B cell (primary cell): ENCODE data around the gene CPED1. TPM values are rescaled to one million over a fixed set of nuclear protein-coding genes. Genes with fewer than 3 reads are reported as not detected.

Experiments used
- ATAC-seq: fragments of 200-7000 bp; cut with Tn5 transposase; one replicate; pipeline ENCODE4 v1.10.0; 2021; ENCODE audit warnings: low read depth, mild to moderate bottlenecking, moderate number of reproducible peaks, moderate library complexity
- CTCF ChIA-PET: fragments of 350-600 bp; sonication (Branson Sonifier 250); formaldehyde crosslinking; loops from one replicate; lab custom pipeline; 2021; ENCODE audit warnings: antibody characterized with exemption, inconsistent platforms; lab: Charles Lee
- POLR2A ChIA-PET: fragments of 350-600 bp; sonication (Branson Sonifier 250); formaldehyde crosslinking; loops from one replicate; lab custom pipeline; 2021; ENCODE audit warnings: antibody characterized with exemption; lab: Charles Lee
- DNase-seq: peaks from one replicate; pipeline ENCODE4 v3.0.0; 2013
- H2AFZ ChIP-seq: 2 replicates; pipeline ENCODE4 v1.6.1; 2012; ENCODE audit warnings: mild to moderate bottlenecking, low read depth, low read length; ENCODE audit not compliant: insufficient read depth, poor library complexity, severe bottlenecking
- H3K27ac ChIP-seq, 2 donors: 1 replicate in 1 of 2; 2 replicates in 1 of 2; pipeline ENCODE4 v1.5.1; 2012 to 2013; ENCODE audit warnings: low read length in 2 of 2, mild to moderate bottlenecking in 2 of 2, moderate library complexity in 1 of 2
- H3K27me3 ChIP-seq, 4 experiments: fragments of 200-600 bp in 1 of 4; sonication (generic) in 1 of 4; replicated peaks in 1 of 4; 1 replicate in 2 of 4; 2 replicates in 2 of 4; pipeline versions ENCODE4 v1.6.1 to v1.7.0; 2013 to 2016; ENCODE audit warnings: low read length in 3 of 4, mild to moderate bottlenecking in 2 of 4, mixed read lengths in 1 of 4, moderate library complexity in 1 of 4; ENCODE audit not compliant: insufficient read depth in 4 of 4, control insufficient read depth in 3 of 4; ENCODE audit errors: control extremely low read depth in 1 of 4
- H3K36me3 ChIP-seq, 2 experiments: replicated peaks in 1 of 2; 1 replicate in 1 of 2; 2 replicates in 1 of 2; pipeline versions ENCODE4 v1.6.1 to v1.7.1; 2013; ENCODE audit warnings: low read length in 1 of 2; ENCODE audit not compliant: insufficient read depth in 2 of 2, control insufficient read depth in 1 of 2; ENCODE audit errors: control extremely low read depth in 1 of 2, extremely low read depth in 1 of 2
- H3K4me1 ChIP-seq, 2 donors: fragments of 200-600 bp in 1 of 2; sonication (generic) in 1 of 2; 1 replicate in 1 of 2; 2 replicates in 1 of 2; pipeline versions ENCODE4 v1.5.1 to v1.6.1; 2013 to 2017; ENCODE audit warnings: low read length in 2 of 2; ENCODE audit not compliant: control insufficient read depth in 2 of 2, insufficient read depth in 2 of 2
- H3K4me2 ChIP-seq: replicated peaks from 2 replicates; pipeline ENCODE3; 2012; ENCODE audit warnings: mild to moderate bottlenecking, low read depth, low read length; ENCODE audit not compliant: poor library complexity, severe bottlenecking
- H3K4me3 ChIP-seq, 5 experiments: fragments of 200-600 bp in 1 of 5; sonication (generic) in 1 of 5; 1 replicate in 3 of 5; 2 replicates in 2 of 5; pipeline versions ENCODE4 v1.5.1 to v1.7.0; 2011 to 2016; ENCODE audit warnings: low read length in 4 of 5, mild to moderate bottlenecking in 4 of 5, low read depth in 2 of 5, control low read depth in 1 of 5, moderate library complexity in 1 of 5; ENCODE audit not compliant: insufficient read depth in 1 of 5; ENCODE audit errors: control extremely low read depth in 1 of 5, extremely low read depth in 1 of 5
- H3K79me2 ChIP-seq: fragments of 200-600 bp; sonication (generic); one replicate; pipeline ENCODE4 v1.6.0; 2016; ENCODE audit warnings: low read length; ENCODE audit not compliant: control insufficient read depth, insufficient read depth
- H3K9ac ChIP-seq: fragments of 200-600 bp; sonication (generic); 2 replicates; pipeline ENCODE4 v1.6.1; 2017; ENCODE audit warnings: mild to moderate bottlenecking, low read length, moderate library complexity
- H3K9me3 ChIP-seq, 3 donors: one replicate each; pipeline versions ENCODE4 v1.6.1 to v1.7.1; 2013; ENCODE audit warnings: low read length in 2 of 3; ENCODE audit not compliant: control insufficient read depth in 2 of 3, insufficient read depth in 1 of 3; ENCODE audit errors: control extremely low read depth in 1 of 3
- H4K20me1 ChIP-seq: 2 replicates; pipeline ENCODE4 v1.6.0; 2012; ENCODE audit warnings: mild to moderate bottlenecking, low read length; ENCODE audit not compliant: insufficient read depth, control insufficient read depth, poor library complexity, severe bottlenecking
- H3K27ac Mint-ChIP-seq: one replicate; pipeline ENCODE4 v1.8.0; 2021; ENCODE audit warnings: mixed read lengths
- H3K27me3 Mint-ChIP-seq: one replicate; pipeline ENCODE4 v1.8.0; 2021; ENCODE audit warnings: mixed read lengths
- H3K4me1 Mint-ChIP-seq: one replicate; pipeline ENCODE4 v1.8.0; 2021; ENCODE audit warnings: mixed read lengths
- H3K4me3 Mint-ChIP-seq: one replicate; pipeline ENCODE4 v1.8.0; 2021; ENCODE audit warnings: mixed read lengths
- H3K9me3 Mint-ChIP-seq: one replicate; pipeline ENCODE4 v1.8.0; 2022; ENCODE audit warnings: mixed read lengths; ENCODE audit not compliant: insufficient read depth
- EZH2 ChIP-seq: IDR thresholded peaks from 2 replicates; pipeline ENCODE4 v1.6.1; 2012; ENCODE audit warnings: borderline replicate concordance, low read depth, mild to moderate bottlenecking, moderate library complexity, low read length; ENCODE audit not compliant: insufficient read depth, poor library complexity, severe bottlenecking
- WGBS: methylation state at CpG from one replicate; pipeline ENCODE4 v1.1.5; 2013; ENCODE audit warnings: missing lambda C conversion rate; ENCODE audit not compliant: insufficient coverage; 5-methylcytosine and 5-hydroxymethylcytosine counted together
- intact Hi-C: fragments of 100-400 bp; cut with micrococcal nuclease; formaldehyde crosslinking; loops from one replicate; pipeline ENCODE4 v1.10.0; 2022
- polyA plus RNA-seq: library from polyadenylated mRNA; depleted of rRNA; stranded (reverse); fragments of >200 nt; gene quantifications from 2 replicates; pipeline ENCODE4 v1.2.3, GENCODE V29; 2012
- total RNA-seq, 2 donors: library from RNA; stranded (reverse); fragments of 120-200 nt in 1 of 2; gene quantifications; 1 replicate in 1 of 2; 2 replicates in 1 of 2; pipeline versions ENCODE4 v1.2.3 to v1.2.4, GENCODE V29; 2013 to 2022
- TF ChIP-seq, protein P1 (sequence below): fragments of 200-600 bp; IDR thresholded peaks from one replicate; pipeline ENCODE4 v1.8.0; 2022; ENCODE audit warnings: antibody characterized with exemption, mild to moderate bottlenecking

CPED1 gene
- total and polyA plus RNA-seq, 2 donors (not counting 1 experiment from before 2014, with no cell fraction given), result 0.44 to 3.8 TPM

DNA sequence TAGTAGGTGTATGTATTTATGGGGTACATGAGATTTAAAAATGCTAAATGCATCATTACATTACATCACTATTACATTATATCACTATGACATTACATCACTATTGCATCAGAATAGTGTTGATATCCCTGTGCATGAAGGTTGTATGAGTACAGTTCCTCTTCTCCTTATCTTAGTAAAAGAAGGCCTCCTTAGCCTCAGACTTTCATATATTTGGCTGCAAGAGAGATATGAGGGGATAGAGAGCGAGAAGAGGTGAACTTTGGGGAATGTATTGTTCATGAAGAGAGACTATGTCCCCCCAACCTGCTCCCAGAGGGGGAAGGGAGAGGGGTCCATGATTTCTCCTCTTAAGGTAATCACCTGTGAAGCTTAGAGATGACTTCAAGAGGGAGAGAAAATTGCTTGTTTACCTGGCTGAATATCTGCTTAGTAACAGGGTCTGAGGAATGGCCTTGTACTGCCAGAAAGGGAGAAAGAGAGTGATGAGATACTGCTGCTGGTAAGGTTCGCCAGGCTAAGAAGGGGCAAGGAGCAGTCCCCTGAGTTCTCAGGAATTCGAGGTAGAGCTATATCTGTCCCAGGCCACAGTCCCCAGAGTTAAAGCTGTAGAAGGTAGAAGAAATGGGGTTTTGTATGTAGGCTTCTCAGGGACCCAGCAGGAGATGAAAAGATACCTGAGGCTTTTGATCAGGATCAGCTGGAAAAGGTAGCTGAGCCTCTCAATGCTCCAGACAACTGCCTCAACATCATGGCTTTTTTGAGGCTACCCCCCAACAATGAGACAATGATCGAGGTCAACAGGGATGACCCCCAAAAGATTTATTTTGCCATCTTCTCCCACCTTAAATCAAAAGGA, 171.9 kb downstream of the CPED1 start:
- Histone ChIP-seq H3K4me3 (no peak overlapping the region), H3K4me2 (no peak overlapping the region), H3K9me3 (no peaks in the 10 kb centered on the region), H3K27me3 (no peaks in the 10 kb centered on the region), H3K27ac (no peak overlapping the region), H3K4me1 (peaks cover 21 to 23% of the 10 kb centered on the region in 2 donors), H4K20me1 (no peaks in the 10 kb centered on the region), H3K9ac (no peak overlapping the region), H2AFZ (no peak overlapping the region), H3K36me3 (no peaks in the 10 kb centered on the region), H3K79me2 (no peaks in the 10 kb centered on the region)
- Mint-ChIP-seq H3K9me3 (no peaks in the 10 kb centered on the region), H3K27me3 (no peaks in the 10 kb centered on the region), H3K4me1 (peaks cover 25% of the 10 kb centered on the region), H3K4me3 (no peak overlapping the region), H3K27ac (peak overlapping the region; percentile 72)
- CTCF ChIA-PET, result interaction anchor here (0.6 to 2.9 kb wide), 5 partner anchors 17 to 177 kb away, joined by 3 to 10 read pairs (median 3); no protein-coding TSS in a partner anchor
- no peak for DNase-seq
- ATAC-seq, result no peak
- POLR2A ChIA-PET, result no interaction called here
- 76% methylated on average over 2 of the region's 4 CpGs for WGBS
- intact Hi-C loops, result no loop called here
- TF ChIP-seq, protein P1, sequence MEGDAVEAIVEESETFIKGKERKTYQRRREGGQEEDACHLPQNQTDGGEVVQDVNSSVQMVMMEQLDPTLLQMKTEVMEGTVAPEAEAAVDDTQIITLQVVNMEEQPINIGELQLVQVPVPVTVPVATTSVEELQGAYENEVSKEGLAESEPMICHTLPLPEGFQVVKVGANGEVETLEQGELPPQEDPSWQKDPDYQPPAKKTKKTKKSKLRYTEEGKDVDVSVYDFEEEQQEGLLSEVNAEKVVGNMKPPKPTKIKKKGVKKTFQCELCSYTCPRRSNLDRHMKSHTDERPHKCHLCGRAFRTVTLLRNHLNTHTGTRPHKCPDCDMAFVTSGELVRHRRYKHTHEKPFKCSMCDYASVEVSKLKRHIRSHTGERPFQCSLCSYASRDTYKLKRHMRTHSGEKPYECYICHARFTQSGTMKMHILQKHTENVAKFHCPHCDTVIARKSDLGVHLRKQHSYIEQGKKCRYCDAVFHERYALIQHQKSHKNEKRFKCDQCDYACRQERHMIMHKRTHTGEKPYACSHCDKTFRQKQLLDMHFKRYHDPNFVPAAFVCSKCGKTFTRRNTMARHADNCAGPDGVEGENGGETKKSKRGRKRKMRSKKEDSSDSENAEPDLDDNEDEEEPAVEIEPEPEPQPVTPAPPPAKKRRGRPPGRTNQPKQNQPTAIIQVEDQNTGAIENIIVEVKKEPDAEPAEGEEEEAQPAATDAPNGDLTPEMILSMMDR, result no peak
- TF ChIP-seq EZH2, result no peak

GRCh38 chr7:121163699-121164098, 175.2 kb downstream of the CPED1 start:
- ChIA-PET POLR2A (interaction anchor here (0.7 kb wide), 1 partner anchor 20 kb away, joined by 3 read pairs; no protein-coding TSS in a partner anchor), CTCF (interaction anchor here (0.8 to 5.3 kb wide), 12 partner anchors 13 to 384 kb away, joined by 3 to 24 read pairs (median 6); partner anchors contain the start of gene WNT16)
- Mint-ChIP-seq H3K9me3 (no peaks in the 10 kb centered on the region), H3K4me1 (peaks cover 42% of the 10 kb centered on the region), H3K4me3 (no peak overlapping the region), H3K27ac (peak overlapping the region; percentile 81), H3K27me3 (no peaks in the 10 kb centered on the region)
- no peak overlapping the region for H3K4me3 ChIP-seq
- no peaks in the 10 kb centered on the region for H3K36me3 ChIP-seq
- H3K27me3 ChIP-seq, result no peaks in the 10 kb centered on the region
- DNase-seq (no peak), ATAC-seq (peak; percentile 28)
- peak overlapping the region; percentile 21 for H3K9ac ChIP-seq
- peak overlapping the region; percentile 23 for H3K4me2 ChIP-seq
- peak overlapping the region; percentile 29 for H2AFZ ChIP-seq
- no peak overlapping the region for H3K27ac ChIP-seq
- H3K79me2 ChIP-seq, result no peaks in the 10 kb centered on the region
- no peak for TF ChIP-seq EZH2
- TF ChIP-seq, protein P1, result no peak
- H3K4me1 ChIP-seq, result peaks cover 27 to 35% of the 10 kb centered on the region in 2 donors
- H3K9me3 ChIP-seq, result peaks cover 0 to 6% (median 0%) of the 10 kb centered on the region in 3 donors
- H4K20me1 ChIP-seq, result no peaks in the 10 kb centered on the region
- intact Hi-C loops, result loop anchor here (1.0 to 2.0 kb wide), 2 partner anchors 15 to 174 kb away; no protein-coding TSS in a partner anchor
